Thoracic aorta (tissue), 2 donors: ENCODE data around the gene HEPACAM. TPM values are rescaled to one million over a fixed set of nuclear protein-coding genes. Genes with fewer than 3 reads are reported as not detected.

Experiments used
- ATAC-seq: fragments of 150-250 bp; one replicate; pipeline ENCODE4 v1.8.0; 2017; ENCODE audit warnings: low read depth; ENCODE audit not compliant: insufficient number of reproducible peaks, low FRiP score
- DNase-seq: peaks from one replicate; pipeline ENCODE4 v3.0.0-alpha.2; 2020; ENCODE audit warnings: low spot score
- H3K27ac ChIP-seq, 2 donors: fragments of 200-600 bp; sonication (generic); 1 replicate in 1 of 2; 2 replicates in 1 of 2; pipeline ENCODE4 v1.5.1; 2016; ENCODE audit warnings: mild to moderate bottlenecking in 2 of 2, moderate library complexity in 2 of 2
- H3K27me3 ChIP-seq: fragments of 200-600 bp; sonication (generic); replicated peaks from 2 replicates; pipeline ENCODE4 v1.6.0; 2016; ENCODE audit warnings: mild to moderate bottlenecking; ENCODE audit not compliant: insufficient read depth
- H3K36me3 ChIP-seq: fragments of 200-600 bp; sonication (generic); one replicate; pipeline ENCODE4 v1.5.1; 2016
- H3K4me1 ChIP-seq, 2 donors: fragments of 200-600 bp; sonication (generic); 1 replicate in 1 of 2; 2 replicates in 1 of 2; pipeline versions ENCODE4 v1.5.1 to v1.6.0; 2016; ENCODE audit warnings: low read depth in 2 of 2, mild to moderate bottlenecking in 1 of 2; ENCODE audit not compliant: control insufficient read depth in 1 of 2
- H3K4me3 ChIP-seq: fragments of 200-600 bp; sonication (generic); 2 replicates; pipeline ENCODE4 v1.5.1; 2016; ENCODE audit warnings: mild to moderate bottlenecking
- H3K9me3 ChIP-seq: fragments of 200-600 bp; sonication (generic); 2 replicates; pipeline ENCODE4 v1.5.1; 2016
- CTCF ChIP-seq: fragments of 200-600 bp; sonication (generic); IDR thresholded peaks from one replicate; pipeline ENCODE4 v1.5.1; 2019; ENCODE audit warnings: antibody characterized with exemption
- total RNA-seq, 2 donors: library from RNA; depleted of rRNA; stranded (reverse); fragments of >200 nt; gene quantifications; one replicate each; pipeline versions ENCODE4 v1.1.0 to v1.2.3, GENCODE V29; 2016

The HEPACAM gene
- total RNA-seq, 2 donors from 2014 or later: 0.49 to 1.2 TPM

- H3K4me3 ChIP-seq: no peak overlapping the region
Measured at GRCh38 chr11:124869331-124869730, 66.5 kb downstream of the HEPACAM start.

More at GRCh38 chr11:124869331-124869730, 66.5 kb downstream of the HEPACAM start:
- no peaks in the 10 kb centered on the region for H3K9me3 ChIP-seq
- DNase-seq (no peak), ATAC-seq (no peak)
- no peak overlapping the region for H3K27ac ChIP-seq
- peaks cover 19 to 25% of the 10 kb centered on the region in 2 donors for H3K4me1 ChIP-seq
- peaks cover 13% of the 10 kb centered on the region for H3K27me3 ChIP-seq
- no peak for TF ChIP-seq CTCF
- no peaks in the 10 kb centered on the region for H3K36me3 ChIP-seq

Other genes starting within 250 kb of the HEPACAM start
- 10 to 100 TPM in 1 of 2 donors, 1 to 10 TPM in 1; 7.3 to 17.5 TPM for gene NRGN, start 196.1 kb downstream of the HEPACAM start, total RNA-seq
- 1 to 10 TPM; 1.2 to 2.7 TPM for gene VSIG2, start 183.8 kb downstream of the HEPACAM start, total RNA-seq
- 100 to 1,000 TPM in 1 of 2 donors, 10 to 100 TPM in 1; 54.2 to 116 TPM for gene ESAM, start 173.8 kb downstream of the HEPACAM start, total RNA-seq
- gene MSANTD2, start 135.6 kb downstream of the HEPACAM start, total RNA-seq: 10 to 100 TPM; 16.4 to 29.4 TPM
- gene ROBO3, start 70.6 kb downstream of the HEPACAM start, total RNA-seq: 10 to 100 TPM in 1 of 2 donors, 1 to 10 TPM in 1; 5.5 to 13.7 TPM
- 10 to 100 TPM in 1 of 2 donors, 1 to 10 TPM in 1; 8.5 to 18.8 TPM for gene ROBO4, start 38.2 kb downstream of the HEPACAM start, total RNA-seq
- under 1 TPM in 1 of 2 donors, not detected in 1; 0.41 TPM for gene HEPN1, start 16.8 kb downstream of the HEPACAM start, total RNA-seq
- 1 to 10 TPM in 1 of 2 donors, under 1 TPM in 1; 0.49 to 1.2 TPM for gene CCDC15, start 18.2 kb upstream of the HEPACAM start, total RNA-seq
- 10 to 100 TPM in 1 of 2 donors, 1 to 10 TPM in 1; 8.9 to 11.6 TPM for gene SLC37A2, start 127.3 kb upstream of the HEPACAM start, total RNA-seq
- gene TMEM218, start 175.6 kb upstream of the HEPACAM start, total RNA-seq: 10 to 100 TPM; 15.2 to 17.7 TPM
- 1 to 10 TPM; 1.4 to 9.2 TPM for gene PKNOX2, start 228.7 kb upstream of the HEPACAM start, total RNA-seq